Retina (tissue), 1 donor: ENCODE data around the gene TMEM81.

ENCODE experiments used
- DNase-seq: peaks from one replicate; pipeline ENCODE4 v3.0.0-alpha.2; 2016

Gene TMEM81

DNA sequence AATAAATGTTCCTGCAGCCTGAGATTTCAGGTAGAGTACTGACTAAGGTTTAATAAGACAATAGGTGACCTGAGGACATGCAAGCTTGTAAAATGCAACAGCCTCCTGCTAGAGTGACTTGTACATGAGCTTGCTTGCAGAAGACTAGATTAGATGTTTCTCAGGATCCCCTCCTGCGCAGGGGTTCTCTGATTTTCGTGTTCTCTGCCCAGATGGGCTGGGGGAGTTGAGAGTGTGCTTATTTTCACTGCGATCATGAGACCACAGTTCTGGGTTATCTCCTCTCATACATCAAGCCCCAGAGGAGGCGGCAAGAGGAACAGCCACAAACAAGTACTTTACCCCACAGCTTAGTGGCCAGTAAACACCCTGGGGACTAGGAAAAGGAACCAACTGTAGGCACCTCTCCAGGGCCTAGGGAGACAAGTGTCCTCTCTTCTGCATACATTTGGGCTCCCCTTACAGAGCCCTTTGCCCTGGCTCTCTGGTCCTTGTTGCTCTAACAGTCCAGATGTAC lies 8.0 kb downstream of the TMEM81 start:
- no peak for DNase-seq

DNA sequence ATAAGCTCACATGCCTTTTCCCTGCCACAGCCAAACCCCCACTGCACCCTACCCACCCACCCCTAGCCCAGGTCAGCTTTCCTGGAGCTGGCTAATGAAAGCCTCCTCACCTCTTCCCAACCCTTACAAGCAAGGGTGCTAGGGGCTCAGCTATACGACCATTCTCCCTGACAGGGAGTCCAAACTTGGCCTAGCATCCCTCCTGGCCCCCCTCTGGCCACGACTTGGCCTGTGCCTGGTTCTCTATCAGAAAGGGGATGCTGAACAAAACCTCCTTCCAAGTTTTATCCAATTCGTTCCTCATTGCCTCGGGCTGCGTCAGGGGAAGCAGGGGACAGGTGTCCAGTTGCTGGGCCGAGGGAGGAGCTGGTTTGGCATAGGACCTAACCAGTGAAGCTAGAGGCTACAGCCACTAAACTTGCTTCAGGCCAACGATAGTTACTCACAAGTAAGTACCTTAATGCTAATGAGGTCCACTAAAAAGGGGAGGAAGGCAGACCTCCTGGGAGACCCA lies 8.6 kb downstream of the TMEM81 start:
- DNase-seq: no peak

DNA sequence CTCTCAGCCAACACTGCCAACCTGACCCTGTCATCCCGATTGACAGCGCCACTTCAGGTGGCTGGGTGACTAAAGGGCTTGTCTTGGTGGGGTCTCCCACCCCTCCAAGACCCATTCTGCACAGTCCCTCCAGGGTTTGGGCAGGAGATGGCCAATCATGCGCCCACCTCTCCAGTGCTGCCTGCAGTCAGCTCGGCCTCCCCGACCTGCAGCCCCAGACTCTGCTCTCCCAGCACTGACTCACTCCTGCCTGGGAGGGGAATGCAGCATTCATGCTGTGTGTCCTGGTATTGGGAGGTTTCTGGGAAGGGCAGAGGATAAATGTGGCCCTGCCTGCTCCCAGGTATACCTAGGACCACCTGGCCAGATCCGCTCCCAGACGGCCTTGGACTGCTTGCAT lies 9.7 kb downstream of the TMEM81 start:
- no peak for DNase-seq

DNA sequence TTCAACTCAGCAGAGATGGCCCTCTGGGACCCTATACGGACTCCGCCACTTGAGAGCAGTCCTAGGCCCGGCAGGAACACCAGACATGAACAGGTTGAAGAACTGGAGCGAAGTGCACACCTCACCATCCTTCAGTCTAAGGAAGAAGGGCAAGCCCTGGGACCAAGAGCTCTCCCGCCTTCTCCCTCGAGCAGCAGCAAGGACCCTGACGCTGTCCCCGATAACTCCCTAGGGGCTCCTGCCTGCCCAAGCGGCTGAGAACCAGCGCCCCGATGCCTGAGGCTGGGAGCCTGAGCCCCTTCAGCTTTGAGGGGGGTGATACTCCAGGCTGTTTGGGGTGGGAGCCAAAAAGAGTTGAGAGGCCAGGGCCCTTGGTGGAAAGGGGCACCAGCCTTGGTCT lies 10.2 kb downstream of the TMEM81 start:
- no peak for DNase-seq

DNA sequence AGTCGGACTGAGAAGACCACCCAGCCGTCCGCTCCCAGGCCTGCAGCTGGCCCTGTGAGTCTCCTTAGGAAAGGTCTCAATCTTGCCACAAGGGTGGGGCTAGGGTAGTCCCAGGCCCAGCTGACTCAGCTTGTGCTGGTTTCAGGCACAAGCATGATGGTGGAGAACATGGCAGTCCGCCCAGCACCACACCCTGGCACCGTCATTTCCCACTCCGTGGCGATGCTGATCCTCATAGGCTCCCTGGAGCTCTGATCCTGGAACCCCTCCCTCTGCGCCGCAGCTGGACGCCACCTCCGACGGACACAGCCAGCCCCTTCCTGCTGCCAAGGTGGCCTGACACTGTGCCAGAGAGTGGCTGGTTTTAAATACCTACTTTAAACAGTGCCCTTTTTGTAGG lies 10.7 kb downstream of the TMEM81 start:
- DNase-seq: no peak

DNA sequence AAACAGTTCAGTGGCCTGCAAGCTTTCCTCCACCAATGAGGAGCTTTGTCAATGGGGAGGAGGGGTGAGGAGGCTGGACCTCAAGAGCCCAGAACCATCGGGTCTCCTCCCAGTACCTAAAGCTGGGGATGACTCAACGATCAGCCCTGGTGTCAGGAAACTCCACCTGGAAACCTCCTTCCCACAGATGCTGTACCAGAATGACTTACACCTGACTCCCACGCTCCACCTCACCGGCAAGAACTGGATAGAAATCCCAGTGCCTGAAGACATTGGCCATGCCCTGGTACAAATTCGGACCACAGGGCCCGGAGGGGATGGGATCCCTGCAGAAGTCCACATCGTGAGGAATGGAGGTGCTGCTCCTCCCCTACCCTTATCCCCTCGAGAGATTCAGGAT lies 11.4 kb downstream of the TMEM81 start:
- no peak for DNase-seq

DNA sequence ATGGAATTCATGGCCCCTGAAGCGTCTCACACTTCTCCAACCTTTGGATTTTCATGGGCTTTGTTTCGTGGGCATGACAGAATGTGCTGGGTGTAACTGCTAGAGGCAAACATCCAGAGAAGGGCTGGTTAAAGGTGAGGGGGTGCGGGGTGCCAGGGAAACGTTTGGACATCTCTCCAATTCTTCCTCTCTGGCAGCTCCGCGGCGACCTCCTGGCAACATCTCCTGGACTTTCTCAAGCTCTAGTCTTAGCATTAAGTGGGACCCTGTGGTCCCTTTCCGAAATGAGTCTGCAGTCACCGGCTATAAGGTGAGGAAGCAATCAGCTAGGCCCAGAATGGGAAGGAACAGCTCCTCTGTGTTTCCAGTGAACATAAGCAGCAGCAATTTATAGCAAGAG lies 12.0 kb downstream of the TMEM81 start:
- no peak for DNase-seq

DNA sequence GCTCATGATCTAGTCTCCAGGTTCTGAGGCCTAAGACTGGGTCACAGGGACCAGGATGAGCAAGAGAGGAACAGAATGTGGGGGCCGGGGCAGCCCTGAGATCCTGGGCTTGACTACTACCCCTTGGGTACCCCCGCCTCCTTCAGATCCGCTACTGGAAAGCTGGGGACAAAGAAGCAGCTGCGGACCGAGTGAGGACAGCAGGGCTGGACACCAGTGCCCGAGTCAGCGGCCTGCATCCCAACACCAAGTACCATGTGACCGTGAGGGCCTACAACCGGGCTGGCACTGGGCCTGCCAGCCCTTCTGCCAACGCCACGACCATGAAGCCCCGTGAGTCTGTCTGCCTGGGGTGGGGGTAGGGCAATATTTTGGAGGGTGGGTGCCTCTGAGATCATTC lies 12.5 kb downstream of the TMEM81 start:
- no peak for DNase-seq

DNA sequence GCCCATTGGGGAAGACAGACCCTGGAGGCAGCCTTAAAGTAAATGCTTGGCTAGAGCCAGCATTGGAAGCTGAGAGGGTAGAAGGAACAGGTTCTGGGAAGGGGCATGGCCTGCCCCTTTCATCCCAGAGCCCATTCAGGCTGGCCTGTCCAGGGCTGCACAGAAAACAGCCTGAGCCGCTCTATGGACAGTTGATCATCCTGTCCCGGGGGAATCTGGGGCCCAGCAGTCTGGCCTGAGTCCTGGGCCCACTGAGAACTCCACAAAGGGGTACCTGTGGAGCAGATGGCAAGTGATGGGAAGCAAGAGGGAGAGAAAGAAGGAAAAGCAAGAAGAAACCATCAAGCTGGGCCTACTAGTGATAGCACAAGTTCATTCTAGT lies 13.2 kb downstream of the TMEM81 start:
- DNase-seq: no peak

DNA sequence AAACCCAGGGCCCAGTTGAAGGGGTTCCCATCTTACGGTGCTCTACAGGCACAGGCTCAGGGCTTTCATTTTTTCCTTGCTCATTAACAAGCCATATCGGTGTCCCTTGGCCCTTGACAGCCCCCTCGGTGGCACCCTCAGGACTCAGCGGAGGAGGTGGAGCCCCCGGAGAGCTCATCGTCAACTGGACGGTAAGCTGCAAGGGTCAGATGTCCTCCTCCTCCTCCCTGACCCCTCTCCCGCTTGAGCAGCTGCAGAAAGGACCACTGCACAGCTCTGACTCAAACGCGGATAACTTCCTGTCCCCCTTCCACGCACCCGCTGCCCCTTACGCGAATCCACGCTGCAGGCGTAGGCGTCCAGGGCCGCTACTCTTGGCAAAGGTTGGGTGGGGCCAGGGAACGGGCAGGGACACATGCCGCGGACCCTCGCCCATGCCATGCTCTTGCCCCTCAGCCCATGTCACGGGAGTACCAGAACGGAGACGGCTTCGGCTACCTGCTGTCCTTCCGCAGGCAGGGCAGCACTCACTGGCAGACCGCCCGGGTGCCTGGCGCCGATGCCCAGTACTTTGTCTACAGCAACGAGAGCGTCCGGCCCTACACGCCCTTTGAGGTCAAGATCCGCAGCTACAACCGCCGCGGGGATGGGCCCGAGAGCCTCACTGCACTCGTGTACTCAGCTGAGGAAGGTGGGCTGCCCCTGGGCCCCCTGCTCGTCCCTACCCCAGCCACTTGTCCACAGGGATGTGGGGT lies 14.7 kb downstream of the TMEM81 start:
- DNase-seq: no peak

DNA sequence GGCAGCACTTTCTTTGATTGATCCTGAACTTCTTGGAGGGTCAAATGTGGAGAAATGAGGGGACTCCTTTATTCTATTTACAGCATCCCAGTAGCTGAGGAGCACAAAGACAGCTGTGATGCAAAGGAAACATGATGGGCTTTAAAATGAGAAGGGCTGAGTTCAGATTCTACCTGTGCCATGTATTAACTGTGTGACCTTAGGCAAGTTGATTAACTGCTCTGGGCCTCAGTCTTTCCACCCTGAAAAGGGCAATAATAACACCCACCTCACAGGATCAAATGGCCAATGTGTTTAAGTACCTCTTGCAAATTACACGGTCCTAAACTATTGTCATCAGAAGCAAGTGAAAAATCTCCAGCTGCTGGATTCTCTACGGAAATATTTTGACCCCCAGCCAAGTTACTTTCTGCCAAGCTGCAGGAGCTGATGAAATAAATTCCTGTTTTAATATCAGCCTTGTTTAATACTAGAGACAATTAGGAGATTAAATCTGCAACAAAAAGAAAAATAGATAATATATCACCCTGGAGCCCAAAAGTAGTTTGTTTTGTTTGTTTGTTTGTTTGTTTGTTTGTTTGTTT lies 15.7 kb downstream of the TMEM81 start:
- DNase-seq: no peak

DNA sequence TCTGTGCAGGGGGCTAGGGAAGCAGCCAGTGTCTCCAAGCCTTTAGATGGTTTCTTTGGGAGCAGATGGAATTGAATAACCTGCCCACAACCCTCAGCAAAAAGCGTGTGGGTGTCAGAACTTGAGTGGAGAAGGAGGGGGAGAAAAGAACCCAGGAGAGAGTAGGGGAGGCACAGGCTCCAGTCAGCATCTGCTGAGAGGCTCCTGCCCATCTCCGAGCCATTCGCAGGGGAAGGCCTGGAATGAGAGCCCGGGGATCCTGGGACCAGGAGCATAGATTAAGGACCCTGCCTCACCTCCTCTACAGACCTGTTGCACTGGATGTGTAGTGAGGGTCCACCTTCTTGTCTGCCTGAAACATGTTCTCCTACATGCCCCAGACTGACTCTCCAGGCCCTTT lies 16.3 kb downstream of the TMEM81 start:
- no peak for DNase-seq

DNA sequence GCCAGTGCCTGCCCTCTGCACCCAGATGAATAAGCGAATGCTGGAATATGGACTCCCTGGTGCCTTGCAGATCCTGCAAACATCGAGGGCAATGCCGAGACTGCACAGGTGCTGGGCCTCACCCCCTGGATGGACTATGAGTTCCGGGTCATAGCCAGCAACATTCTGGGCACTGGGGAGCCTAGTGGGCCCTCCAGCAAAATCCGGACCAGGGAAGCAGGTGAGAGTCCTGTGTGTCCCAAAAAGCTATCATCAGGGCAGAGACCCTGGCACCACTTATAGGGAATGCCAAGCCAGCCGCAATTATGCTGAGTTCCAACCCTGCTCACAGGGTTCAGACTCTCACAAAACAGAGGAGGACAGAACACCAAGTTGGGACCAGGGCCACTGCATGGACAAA lies 17.2 kb downstream of the TMEM81 start:
- no peak for DNase-seq

DNA sequence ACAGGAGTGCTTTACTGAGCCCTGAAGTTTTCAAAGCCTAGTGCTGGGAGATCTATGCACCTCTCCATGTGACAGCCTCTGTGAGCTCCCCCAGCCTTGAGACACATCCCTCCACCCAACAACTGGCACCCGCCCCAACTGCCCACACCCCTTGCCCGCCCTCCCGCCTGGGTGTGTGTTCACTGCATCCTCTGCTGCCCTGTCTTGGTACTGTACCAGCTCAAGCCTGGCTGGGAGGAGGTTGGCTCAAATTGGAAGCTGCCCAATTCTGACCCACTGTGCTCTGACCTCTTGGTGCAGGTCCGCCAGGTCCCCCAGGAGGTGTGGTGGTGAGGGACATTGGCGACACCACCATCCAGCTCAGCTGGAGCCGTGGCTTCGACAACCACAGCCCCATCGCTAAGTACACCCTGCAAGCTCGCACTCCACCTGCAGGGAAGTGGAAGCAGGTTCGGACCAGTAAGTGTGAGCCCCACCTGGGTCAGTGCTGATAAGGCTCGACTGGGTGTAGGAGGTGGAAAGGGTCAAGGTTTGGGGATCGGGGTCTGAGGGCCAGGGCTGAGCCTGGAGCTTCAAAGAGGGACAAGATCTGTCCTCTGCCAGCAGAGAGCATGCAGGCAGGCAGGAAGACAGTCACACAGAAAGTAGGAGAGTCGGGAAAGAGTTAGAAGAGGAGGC lies 18.0 kb downstream of the TMEM81 start:
- DNase-seq: no peak

DNA sequence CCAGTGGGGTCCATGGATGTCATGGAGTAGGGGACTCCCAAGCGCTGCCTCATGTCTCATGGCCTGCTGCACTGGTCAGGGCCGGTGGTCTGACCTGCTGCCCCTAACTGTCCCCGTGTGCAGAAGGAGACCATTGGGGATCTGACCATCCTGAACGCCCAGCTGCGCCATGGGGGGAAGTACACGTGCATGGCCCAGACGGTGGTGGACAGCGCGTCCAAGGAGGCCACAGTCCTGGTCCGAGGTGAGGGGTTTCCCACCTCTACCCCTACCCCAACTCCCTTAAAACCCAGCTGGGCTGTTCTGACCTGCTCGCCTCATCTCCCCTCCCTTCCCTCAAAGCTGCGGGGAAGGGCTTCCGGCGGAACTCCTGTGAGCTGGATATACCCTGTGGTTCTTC lies 18.6 kb downstream of the TMEM81 start:
- no peak for DNase-seq

DNA sequence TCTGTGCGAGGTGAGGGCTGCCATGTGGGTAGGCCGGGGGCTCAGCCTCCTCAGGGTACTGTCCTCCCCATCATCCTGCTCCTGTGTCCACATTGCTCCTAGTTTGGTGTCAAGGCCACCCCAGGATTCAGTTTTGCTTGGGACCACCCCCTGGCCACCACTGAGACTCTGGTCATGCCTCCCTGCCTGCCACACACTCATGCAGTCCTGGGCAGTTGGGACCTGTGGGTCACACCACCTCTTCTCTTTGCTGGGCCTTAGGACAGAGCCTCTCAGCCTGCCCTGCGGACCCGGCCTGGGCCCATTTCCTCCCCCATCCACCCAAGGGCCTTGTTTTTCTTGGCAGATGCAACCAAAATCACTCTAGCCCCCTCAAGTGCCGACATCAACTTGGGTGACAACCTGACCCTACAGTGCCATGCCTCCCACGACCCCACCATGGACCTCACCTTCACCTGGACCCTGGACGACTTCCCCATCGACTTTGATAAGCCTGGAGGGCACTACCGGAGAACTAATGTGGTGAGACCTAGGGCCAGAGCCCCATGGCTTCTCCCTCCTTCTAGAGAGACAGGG lies 19.4 kb downstream of the TMEM81 start:
- DNase-seq: no peak

DNA sequence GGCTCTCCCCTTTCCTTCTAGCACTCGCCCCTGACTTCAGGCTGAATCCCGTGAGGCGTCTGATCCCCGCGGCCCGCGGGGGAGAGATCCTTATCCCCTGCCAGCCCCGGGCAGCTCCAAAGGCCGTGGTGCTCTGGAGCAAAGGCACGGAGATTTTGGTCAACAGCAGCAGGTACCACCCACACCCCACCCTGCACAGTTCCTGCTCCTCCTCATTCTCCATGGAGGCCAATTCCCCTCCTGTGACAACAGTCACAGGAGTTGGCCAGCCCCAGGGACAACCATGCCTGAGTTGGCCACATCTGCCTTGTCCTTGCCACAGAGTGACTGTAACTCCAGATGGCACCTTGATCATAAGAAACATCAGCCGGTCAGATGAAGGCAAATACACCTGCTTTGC lies 20.0 kb downstream of the TMEM81 start:
- DNase-seq: no peak

DNA sequence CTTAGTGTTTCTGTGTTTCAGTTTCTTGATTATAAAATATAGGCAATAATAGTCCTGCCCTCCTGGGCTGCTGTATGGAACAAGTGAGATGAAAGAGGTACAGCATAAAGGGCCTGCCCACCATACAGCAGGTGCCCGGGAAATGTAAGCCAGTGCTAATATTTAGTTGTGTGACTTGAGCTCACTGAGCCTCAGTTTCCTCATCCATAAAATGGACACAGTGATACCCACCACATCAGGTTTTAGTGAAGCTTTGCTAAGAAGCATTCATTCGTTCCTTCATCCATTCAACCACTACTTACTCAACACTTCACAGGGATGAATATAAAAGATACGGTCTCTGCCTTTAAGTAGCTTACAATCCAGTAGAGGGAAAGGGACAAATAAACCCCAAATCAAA lies 21.4 kb downstream of the TMEM81 start:
- DNase-seq: no peak

DNA sequence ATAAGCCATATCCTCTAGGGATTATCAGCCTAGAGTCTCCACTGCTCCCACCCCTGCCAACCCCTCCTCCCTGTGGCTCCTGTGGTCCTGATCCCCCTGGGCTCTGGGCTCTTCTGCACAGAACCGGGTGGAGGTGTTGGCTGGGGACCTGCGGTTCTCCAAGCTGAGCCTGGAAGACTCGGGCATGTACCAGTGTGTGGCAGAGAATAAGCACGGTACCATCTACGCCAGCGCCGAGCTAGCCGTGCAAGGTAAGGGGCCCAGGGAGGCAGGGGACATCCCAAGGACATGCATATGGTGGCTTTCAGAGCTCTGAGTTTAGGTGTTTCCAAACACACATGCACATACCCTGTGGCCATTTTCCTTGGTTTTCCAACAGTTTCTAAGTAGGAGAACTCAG lies 21.9 kb downstream of the TMEM81 start:
- no peak for DNase-seq

DNA sequence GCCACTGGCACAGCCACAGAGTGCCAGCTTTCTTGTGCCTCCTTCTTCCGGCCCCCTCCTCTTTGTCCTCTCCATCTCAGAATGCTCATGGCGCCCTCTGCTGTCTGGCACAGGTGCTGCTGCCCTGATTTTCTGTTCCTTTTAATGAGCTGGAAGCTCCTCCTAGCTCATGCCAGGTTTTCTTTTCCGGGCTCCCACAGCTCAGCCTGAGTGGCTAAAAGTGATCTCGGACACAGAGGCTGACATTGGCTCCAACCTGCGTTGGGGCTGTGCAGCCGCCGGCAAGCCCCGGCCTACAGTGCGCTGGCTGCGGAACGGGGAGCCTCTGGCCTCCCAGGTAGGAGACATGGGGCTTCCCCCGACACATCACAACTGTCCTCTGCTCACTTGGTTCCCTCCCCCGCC lies 22.6 kb downstream of the TMEM81 start:
- DNase-seq: peak; percentile 92

DNA sequence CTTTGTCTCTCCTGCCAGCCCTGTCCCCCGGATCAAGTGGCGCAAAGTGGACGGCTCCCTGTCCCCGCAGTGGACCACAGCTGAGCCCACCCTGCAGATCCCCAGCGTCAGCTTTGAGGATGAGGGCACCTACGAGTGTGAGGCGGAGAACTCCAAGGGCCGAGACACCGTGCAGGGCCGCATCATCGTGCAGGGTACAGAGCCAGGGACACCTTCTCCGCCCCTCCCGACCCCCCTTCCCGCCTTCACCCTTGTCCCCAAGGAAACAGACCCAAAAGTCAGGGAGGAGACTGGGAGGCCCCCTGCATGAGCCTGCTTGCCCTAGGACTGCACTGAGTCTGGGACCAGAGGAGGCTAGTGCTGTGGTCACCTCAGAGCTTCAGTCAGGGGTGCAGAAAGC lies 23.0 kb downstream of the TMEM81 start:
- DNase-seq: no peak

DNA sequence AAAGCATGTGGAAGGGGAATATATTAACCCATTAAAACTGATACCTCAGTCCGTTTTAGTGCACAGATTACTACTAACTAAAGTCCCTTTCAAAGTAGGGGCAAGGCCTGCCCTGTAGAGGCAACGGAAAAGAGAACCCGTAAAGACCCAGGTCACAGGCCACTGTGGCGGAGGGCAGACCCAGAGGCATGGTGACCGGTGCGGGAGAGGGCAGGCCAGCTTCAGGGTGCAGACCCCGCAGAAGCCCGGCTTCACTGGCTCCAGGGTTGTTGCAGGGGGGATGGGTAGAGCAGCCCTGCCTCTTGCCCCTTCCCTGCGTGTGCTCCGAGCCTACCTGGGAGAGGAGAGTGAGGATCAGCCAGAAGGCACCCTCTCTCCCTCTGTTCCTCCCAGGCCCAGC lies 23.5 kb downstream of the TMEM81 start:
- DNase-seq: no peak

DNA sequence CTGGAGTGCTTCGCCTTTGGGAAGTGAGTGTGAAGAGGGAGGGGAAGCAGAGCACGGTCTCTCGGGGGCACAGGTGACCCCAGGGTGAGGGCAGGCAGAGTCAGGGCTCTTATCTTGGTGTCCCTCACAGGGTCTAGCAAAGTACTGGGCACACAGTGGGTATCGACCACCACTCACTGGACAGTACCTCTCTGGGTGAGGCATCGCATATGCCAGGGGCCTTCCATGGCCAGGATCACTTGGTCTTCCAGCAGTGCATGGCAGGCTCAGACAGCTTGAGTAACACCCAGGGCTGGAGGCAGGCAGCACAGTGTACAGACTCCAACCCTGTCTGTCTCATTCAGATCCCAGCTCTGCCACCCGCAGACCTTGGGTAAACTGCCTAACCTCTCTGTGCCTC lies 24.6 kb downstream of the TMEM81 start:
- DNase-seq: no peak

DNA sequence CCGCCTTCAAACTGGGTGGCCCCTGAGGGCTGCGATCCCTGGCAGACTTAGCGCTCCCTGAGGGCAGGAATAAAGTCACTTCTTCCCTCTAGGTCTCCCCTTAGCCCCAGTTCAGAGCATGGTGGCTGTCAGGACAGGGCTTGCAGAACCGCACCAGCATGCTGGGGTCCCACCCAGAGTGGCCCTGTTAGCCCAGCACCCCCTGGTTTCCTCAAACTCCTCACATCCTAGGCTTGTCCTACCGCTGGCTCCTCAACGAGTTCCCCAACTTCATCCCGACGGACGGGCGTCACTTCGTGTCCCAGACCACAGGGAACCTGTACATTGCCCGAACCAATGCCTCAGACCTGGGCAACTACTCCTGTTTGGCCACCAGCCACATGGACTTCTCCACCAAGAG lies 25.4 kb downstream of the TMEM81 start:
- DNase-seq: no peak
